ENCODE measurements around the gene MCC.

DNA sequence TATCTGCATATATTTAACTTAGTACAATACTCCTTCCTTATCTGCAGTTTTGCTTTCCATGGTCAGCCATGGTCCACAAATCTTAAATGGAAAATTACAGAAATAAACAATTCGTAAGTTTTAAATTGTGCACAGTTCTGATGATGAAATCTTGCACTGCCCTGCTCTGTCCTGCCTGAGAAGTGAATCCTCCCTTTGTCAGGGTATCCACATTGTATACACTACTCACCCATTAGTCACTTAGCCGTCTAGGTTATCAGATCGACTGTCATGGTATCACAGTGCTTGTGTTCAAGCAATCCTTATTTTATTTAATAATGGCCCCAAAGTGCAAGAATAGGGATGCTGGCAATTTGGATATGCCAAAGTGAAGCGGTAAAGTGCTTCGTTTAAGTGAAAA lies 16.9 kb upstream of the MCC start:
- TF ChIP-seq POLR2A (IDR thresholded peaks at IDR 0.05; ENCODE audit: low read length) (no peak), GATA1 (IDR thresholded peaks at IDR 0.05; ENCODE audit: low read depth, low read length) (no peak)

Measured in erythroblast (primary cell).